SU-DHL-6 (cell line): ENCODE results near the gene AIDA.

Experiments
- EZH2phosphoT487 ChIP-seq: fragments of 200-600 bp; sonication (generic), shearing (Covaris generic); conservative IDR thresholded peaks from 2 replicates; pipeline ENCODE4 v1.6.1; 2018; ENCODE audit warnings: mild to moderate bottlenecking, antibody characterized with exemption, low read length, moderate library complexity, mixed read lengths
- TF ChIP-seq, protein P1 (sequence below): fragments of 200-600 bp; sonication (generic); IDR thresholded peaks from one replicate; pipeline ENCODE4 v1.5.1; 2017; ENCODE audit warnings: antibody characterized with exemption, mild to moderate bottlenecking, low read length, moderate library complexity; ENCODE audit not compliant: insufficient read depth, poor library complexity, severe bottlenecking

DNA sequence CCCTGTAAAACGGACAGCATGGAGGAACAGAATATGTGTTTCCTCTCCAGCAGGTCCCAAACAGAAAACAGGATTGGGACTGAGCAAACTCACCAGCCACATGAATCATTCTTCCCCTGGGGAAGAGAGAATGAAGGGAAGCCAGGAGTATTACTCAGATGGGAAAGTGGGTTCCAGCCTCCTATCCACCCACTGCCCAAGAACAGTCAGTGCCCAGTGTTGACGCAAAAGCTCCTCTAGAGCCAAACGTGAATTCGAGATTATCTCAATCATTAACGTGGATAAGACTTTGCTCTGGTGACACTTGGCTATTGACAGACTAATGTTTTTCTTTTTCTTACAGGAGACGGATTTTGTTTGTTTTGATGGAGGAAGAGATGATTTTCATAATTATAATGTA lies 85.1 kb downstream of the AIDA start:
- TF ChIP-seq, protein P1, sequence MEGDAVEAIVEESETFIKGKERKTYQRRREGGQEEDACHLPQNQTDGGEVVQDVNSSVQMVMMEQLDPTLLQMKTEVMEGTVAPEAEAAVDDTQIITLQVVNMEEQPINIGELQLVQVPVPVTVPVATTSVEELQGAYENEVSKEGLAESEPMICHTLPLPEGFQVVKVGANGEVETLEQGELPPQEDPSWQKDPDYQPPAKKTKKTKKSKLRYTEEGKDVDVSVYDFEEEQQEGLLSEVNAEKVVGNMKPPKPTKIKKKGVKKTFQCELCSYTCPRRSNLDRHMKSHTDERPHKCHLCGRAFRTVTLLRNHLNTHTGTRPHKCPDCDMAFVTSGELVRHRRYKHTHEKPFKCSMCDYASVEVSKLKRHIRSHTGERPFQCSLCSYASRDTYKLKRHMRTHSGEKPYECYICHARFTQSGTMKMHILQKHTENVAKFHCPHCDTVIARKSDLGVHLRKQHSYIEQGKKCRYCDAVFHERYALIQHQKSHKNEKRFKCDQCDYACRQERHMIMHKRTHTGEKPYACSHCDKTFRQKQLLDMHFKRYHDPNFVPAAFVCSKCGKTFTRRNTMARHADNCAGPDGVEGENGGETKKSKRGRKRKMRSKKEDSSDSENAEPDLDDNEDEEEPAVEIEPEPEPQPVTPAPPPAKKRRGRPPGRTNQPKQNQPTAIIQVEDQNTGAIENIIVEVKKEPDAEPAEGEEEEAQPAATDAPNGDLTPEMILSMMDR = no peak
- no peak for TF ChIP-seq EZH2phosphoT487
